ENCODE results near the gene C16orf82.
A peak's percentile ranks its signal among the peaks of the same experiment; 100 is the strongest.
"Not testable (repeated sequence)": the region's sequence is repeated elsewhere in the genome, so short reads cannot be mapped to it uniquely, and the experiment has no call there.

The C16orf82 gene

GRCh38 chr16:27066668-27067537 is at the start of gene C16orf82:
TSS of gene C16orf82 (plus strand) at chr16:27066927.
- no peak for DNase-seq

- DNase-seq, result no peak
These were observed 46.7 kb upstream of the C16orf82 start for GRCh38 chr16:27020031-27020430.

GRCh38 chr16:27024010-27024409 is 42.7 kb upstream of the C16orf82 start:
- DNase-seq, result no peak

- no peak for DNase-seq
These were observed 41.1 kb upstream of the C16orf82 start for GRCh38 chr16:27025581-27025980.

GRCh38 chr16:27027971-27028370 is 38.8 kb upstream of the C16orf82 start:
- no peak for DNase-seq

GRCh38 chr16:27028591-27029110 is 38.1 kb upstream of the C16orf82 start:
- DNase-seq, result no peak

GRCh38 chr16:27029525-27029924 is 37.2 kb upstream of the C16orf82 start:
- DNase-seq, result no peak

- no peak for DNase-seq
These were observed 33.3 kb upstream of the C16orf82 start for GRCh38 chr16:27033281-27033979.

GRCh38 chr16:27040732-27041131 is 26.0 kb upstream of the C16orf82 start:
- DNase-seq, result no peak

- DNase-seq, result no peak
These were observed 19.7 kb upstream of the C16orf82 start for GRCh38 chr16:27046958-27047518.

GRCh38 chr16:27048316-27048715 is 18.4 kb upstream of the C16orf82 start:
- DNase-seq, result peak; percentile 7

GRCh38 chr16:27049117-27049516 is 17.6 kb upstream of the C16orf82 start:
- no peak for DNase-seq

- no peak for DNase-seq
These were observed 14.7 kb upstream of the C16orf82 start for GRCh38 chr16:27052007-27052406.

- no peak for DNase-seq
These were observed 12.7 kb upstream of the C16orf82 start for GRCh38 chr16:27053996-27054395.

- no peak for DNase-seq
These were observed 8.4 kb upstream of the C16orf82 start for GRCh38 chr16:27058299-27058698.

GRCh38 chr16:27070776-27071175 is 4.0 kb downstream of the C16orf82 start:
- DNase-seq, result no peak

GRCh38 chr16:27073733-27074132 is 7.0 kb downstream of the C16orf82 start:
- DNase-seq, result no peak

- DNase-seq, result no peak
These were observed 14.2 kb downstream of the C16orf82 start for GRCh38 chr16:27080895-27081294.

- no peak for DNase-seq
These were observed 17.1 kb downstream of the C16orf82 start for GRCh38 chr16:27083861-27084261.

GRCh38 chr16:27084307-27085028 is 17.7 kb downstream of the C16orf82 start:
- DNase-seq, result no peak

- no peak for DNase-seq
These were observed 18.5 kb downstream of the C16orf82 start for GRCh38 chr16:27085182-27085581.

- not testable (repeated sequence) for DNase-seq
These were observed 19.3 kb downstream of the C16orf82 start for GRCh38 chr16:27086031-27086430.

- DNase-seq, result no peak
These were observed 21.5 kb downstream of the C16orf82 start for GRCh38 chr16:27088216-27088615.

Measured in HCEC 1CT (cell line).